GM13976 (cell line): Measurements from ENCODE around the gene GAPDH.
A peak's percentile ranks its signal among the peaks of the same experiment; 100 is the strongest.
"Not testable (repeated sequence)": the region's sequence is repeated elsewhere in the genome, so short reads cannot be mapped to it uniquely, and the experiment has no call there.

Experiments used
- DNase-seq: peaks from one replicate; pipeline ENCODE4 v3.0.0; 2012; ENCODE audit warnings: low spot score
- CTCF ChIP-seq: IDR thresholded peaks from 2 replicates; pipeline ENCODE4 v1.5.1; 2012; ENCODE audit warnings: borderline replicate concordance, mild to moderate bottlenecking; ENCODE audit not compliant: insufficient read depth; ENCODE audit errors: extremely low read depth, missing control alignments, control extremely low read depth
- in situ Hi-C: fragments of 300-500 bp; cut with MboI; formaldehyde crosslinking; loops from one replicate; pipeline ENCODE4 v1.12.0; 2022; ENCODE audit warnings: low sequenced_read_pairs, mixed read lengths, inconsistent platforms; ENCODE audit not compliant: unreplicated experiment

Gene GAPDH

GRCh38 chr12:6556857-6557256 lies 22.5 kb downstream of the GAPDH start:
- TF ChIP-seq CTCF, result no peak
- in situ Hi-C loops, result no loop called here
- no peak for DNase-seq

GRCh38 chr12:6558014-6558760 lies 23.9 kb downstream of the GAPDH start:
- in situ Hi-C loops, result not testable (repeated sequence)
- peak; percentile 39 for TF ChIP-seq CTCF
- DNase-seq, result peak; percentile 67

GRCh38 chr12:6559500-6559899 lies 25.2 kb downstream of the GAPDH start:
- in situ Hi-C loops, result no loop called here
- TF ChIP-seq CTCF, result no peak
- DNase-seq, result no peak

- no peak for DNase-seq
- in situ Hi-C loops, result no loop called here
- no peak for TF ChIP-seq CTCF
These were observed 26.3 kb downstream of the GAPDH start for GRCh38 chr12:6560501-6561205.

GRCh38 chr12:6562881-6563280 lies 28.6 kb downstream of the GAPDH start:
- no peak for DNase-seq
- TF ChIP-seq CTCF, result no peak
- in situ Hi-C loops, result no loop called here

GRCh38 chr12:6563448-6564050 lies 29.2 kb downstream of the GAPDH start:
- in situ Hi-C loops, result no loop called here
- peak; percentile 74 for TF ChIP-seq CTCF

More at GRCh38 chr12:6563448-6564050, 29.2 kb downstream of the GAPDH start:
- peak; percentile 71 for DNase-seq
